Measurements from ENCODE around the gene LCN12. TPM values are rescaled to one million over a fixed set of nuclear protein-coding genes. Genes with fewer than 3 reads are reported as not detected.

The LCN12 gene
- polyA plus RNA-seq, 1 of the 3 experiments (the other 2 are of a cell fraction) = 0.87 TPM

DNA sequence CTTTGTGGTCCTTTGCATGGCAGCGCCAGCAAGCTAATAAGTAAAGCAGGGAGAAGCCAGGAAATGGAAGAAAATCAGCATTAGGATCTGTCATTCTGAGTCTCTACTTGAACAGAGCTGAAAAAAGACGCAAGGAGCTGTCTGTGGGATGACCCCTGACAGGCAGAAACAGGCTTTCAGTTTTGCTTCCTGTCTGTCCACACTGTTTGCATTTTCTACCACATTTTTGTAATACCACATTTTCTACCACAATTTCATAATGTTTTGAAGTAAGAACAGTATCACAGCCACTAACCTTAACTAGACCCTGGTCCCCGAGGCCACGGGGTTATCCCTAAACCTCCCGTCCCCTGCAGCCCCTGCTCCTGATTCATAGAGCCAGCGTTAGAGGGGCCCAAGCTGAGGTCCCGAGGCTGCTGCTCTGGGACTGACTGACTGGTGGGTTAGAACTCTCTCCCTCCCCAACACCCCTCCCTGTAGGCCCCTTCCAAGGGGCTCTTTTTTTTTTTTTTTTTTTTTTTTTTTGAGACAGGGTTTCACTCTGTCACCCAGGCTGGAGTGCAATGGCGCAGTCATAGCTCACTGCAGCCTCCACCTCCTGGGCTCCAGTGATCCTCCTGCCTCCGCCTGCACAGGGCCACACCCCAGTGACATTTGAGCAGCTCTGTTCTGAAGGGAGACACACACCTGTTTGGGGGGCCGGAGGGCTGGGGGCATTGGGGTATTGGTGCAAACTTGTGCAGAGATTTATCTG, 48.3 kb downstream of the LCN12 start:
- no peak overlapping the region for H3K4me2 ChIP-seq
- no peaks in the 10 kb centered on the region for H3K9me2 ChIP-seq
- H3K79me2 ChIP-seq (ENCODE audit: insufficient read depth) = no peaks in the 10 kb centered on the region
- H3K9me3 ChIP-seq = no peaks in the 10 kb centered on the region
- H3K4me1 ChIP-seq (ENCODE audit: control insufficient read depth in 1 of 2, insufficient read depth in 2 of 2, low read depth in 1 of 2, low read length in 1 of 2) = peaks cover 9 to 13% of the 10 kb centered on the region in 2 experiments; a peak in 3 of 4 replicates
- no peak overlapping the region for H3K4me3 ChIP-seq (ENCODE audit: low read depth in 2 of 2, low read length in 1 of 2)
- 0 out of 2 replicates have a peak overlapping the region, but pooled peaks have one; percentile 51 for H2AFZ ChIP-seq (ENCODE audit: low read depth)
- no peak overlapping the region for H3K9ac ChIP-seq
- TF ChIP-seq, protein P1, sequence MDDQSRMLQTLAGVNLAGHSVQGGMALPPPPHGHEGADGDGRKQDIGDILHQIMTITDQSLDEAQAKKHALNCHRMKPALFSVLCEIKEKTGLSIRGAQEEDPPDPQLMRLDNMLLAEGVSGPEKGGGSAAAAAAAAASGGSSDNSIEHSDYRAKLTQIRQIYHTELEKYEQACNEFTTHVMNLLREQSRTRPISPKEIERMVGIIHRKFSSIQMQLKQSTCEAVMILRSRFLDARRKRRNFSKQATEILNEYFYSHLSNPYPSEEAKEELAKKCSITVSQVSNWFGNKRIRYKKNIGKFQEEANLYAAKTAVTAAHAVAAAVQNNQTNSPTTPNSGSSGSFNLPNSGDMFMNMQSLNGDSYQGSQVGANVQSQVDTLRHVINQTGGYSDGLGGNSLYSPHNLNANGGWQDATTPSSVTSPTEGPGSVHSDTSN (IDR thresholded peaks at IDR 0.05) = no peak
- TF ChIP-seq POLR2AphosphoS5 (IDR thresholded peaks at IDR 0.05; ENCODE audit: low read depth, low read length) (no peak), CHD2 (IDR thresholded peaks at IDR 0.05; ENCODE audit: low read length, partially characterized antibody) (no peak), RXRA (IDR thresholded peaks at IDR 0.05; ENCODE audit: borderline replicate concordance, low read depth) (no peak), EZH2phosphoT487 (IDR thresholded peaks at IDR 0.05; ENCODE audit: borderline replicate concordance, low read depth) (no peak), YY1 (IDR thresholded peaks at IDR 0.05; ENCODE audit: low read depth) (no peak), FOXM1 (IDR thresholded peaks at IDR 0.05; ENCODE audit: low read depth) (no peak)
- H3K27me3 ChIP-seq (ENCODE audit: insufficient read depth) = no peaks in the 10 kb centered on the region
- no peak overlapping the region for H3K27ac ChIP-seq (ENCODE audit: low read depth in 2 of 2, low read length in 1 of 2)
- H4K20me1 ChIP-seq (ENCODE audit: insufficient read depth) = no peaks in the 10 kb centered on the region
- POLR2A ChIA-PET = no interaction called here
- WGBS (ENCODE audit: low lambda C conversion rate) = 86% methylated on average over 9 of the region's 10 CpGs
- CTCF ChIA-PET = interaction anchor here (0.6 to 2.7 kb wide), 5 partner anchors 26 to 68 kb away, joined by 3 to 11 read pairs (median 7); no protein-coding TSS in a partner anchor
- H3F3A ChIP-seq (replicated peaks; ENCODE audit: insufficient read depth) = no peaks in the 10 kb centered on the region
- no peak for DNase-seq
- no peaks in the 10 kb centered on the region for H3K36me3 ChIP-seq (replicated peaks in 1 of 2; ENCODE audit: control insufficient read depth in 1 of 2, insufficient read depth in 2 of 2, low read length in 1 of 2)

DNA sequence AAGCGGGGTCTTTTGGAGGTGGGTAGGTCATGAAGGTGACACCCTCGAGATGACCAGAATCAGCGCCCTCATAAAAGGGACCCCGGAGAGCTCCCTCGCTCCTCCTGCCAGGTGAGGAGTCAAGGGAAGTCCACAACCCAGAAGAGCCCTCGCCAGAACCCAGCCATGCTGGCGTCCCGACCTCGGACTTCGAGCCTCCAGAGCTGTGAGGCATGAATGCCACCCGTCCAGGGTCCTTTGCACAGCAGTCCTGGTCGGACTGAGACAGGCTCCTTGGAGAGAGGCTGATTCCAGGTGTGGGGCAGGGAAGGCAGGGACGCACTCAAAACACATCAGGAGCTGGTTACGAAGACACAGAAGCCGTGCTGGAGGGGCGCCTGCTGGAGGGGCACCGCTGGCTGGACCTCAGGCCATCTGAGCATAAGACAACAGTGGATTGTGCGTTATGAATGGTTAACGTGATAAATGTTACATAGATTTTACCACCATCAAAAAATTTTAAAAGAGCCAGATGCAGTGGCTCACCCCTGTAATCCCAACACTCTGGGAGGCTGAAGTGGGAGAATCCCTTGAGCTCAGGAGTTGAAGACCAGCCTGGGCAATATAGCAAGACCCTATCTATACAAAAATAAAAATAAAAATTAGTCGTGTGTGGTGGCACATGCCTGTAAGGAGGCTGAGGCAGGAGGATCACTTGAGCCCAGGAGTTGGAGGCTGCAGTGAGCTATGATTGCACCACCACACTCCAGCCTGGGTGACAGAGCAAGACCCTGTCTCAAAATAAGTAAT, 50.0 kb downstream of the LCN12 start:
- Histone ChIP-seq H3K4me1 (ENCODE audit: control insufficient read depth in 1 of 2, insufficient read depth in 2 of 2, low read depth in 1 of 2, low read length in 1 of 2) (no peaks in the 10 kb centered on the region), H3F3A (replicated peaks; ENCODE audit: insufficient read depth) (no peaks in the 10 kb centered on the region), H3K4me3 (ENCODE audit: low read depth in 2 of 2, low read length in 1 of 2) (no peak overlapping the region), H3K27ac (ENCODE audit: low read depth in 2 of 2, low read length in 1 of 2) (no peak overlapping the region), H2AFZ (ENCODE audit: low read depth) (no peak overlapping the region), H4K20me1 (ENCODE audit: insufficient read depth) (no peaks in the 10 kb centered on the region), H3K36me3 (replicated peaks in 1 of 2; ENCODE audit: control insufficient read depth in 1 of 2, insufficient read depth in 2 of 2, low read length in 1 of 2) (no peaks in the 10 kb centered on the region), H3K9me2 (no peaks in the 10 kb centered on the region), H3K9me3 (no peaks in the 10 kb centered on the region), H3K9ac (no peak overlapping the region), H3K4me2 (no peak overlapping the region), H3K79me2 (ENCODE audit: insufficient read depth) (no peaks in the 10 kb centered on the region), H3K27me3 (ENCODE audit: insufficient read depth) (no peaks in the 10 kb centered on the region)
- 80% methylated on average over 14 of the region's 20 CpGs for WGBS (ENCODE audit: low lambda C conversion rate)
- POLR2A ChIA-PET = no interaction called here
- DNase-seq = no peak
- CTCF ChIA-PET = interaction anchor here (1.0 to 2.4 kb wide), 8 partner anchors 9 to 225 kb away, joined by 3 to 11 read pairs (median 6); partner anchors contain the start of genes ABCA2, PAXX and RNF224
- TF ChIP-seq RAD21 (IDR thresholded peaks at IDR 0.05; ENCODE audit: low read length) (no peak), CHD2 (IDR thresholded peaks at IDR 0.05; ENCODE audit: low read length, partially characterized antibody) (no peak), MEF2A (IDR thresholded peaks at IDR 0.05; ENCODE audit: borderline replicate concordance, low read depth) (no peak), REST (IDR thresholded peaks at IDR 0.05; ENCODE audit: low read depth, low read length) (no peak), SIN3A (IDR thresholded peaks at IDR 0.05; ENCODE audit: borderline replicate concordance, low read depth, low read length) (no peak), NFIC (IDR thresholded peaks at IDR 0.05; ENCODE audit: borderline replicate concordance) (no peak), RCOR1 (IDR thresholded peaks at IDR 0.05; ENCODE audit: low read length) (no peak), POLR2AphosphoS5 (IDR thresholded peaks at IDR 0.05; ENCODE audit: low read depth, low read length) (no peak), RFX5 (IDR thresholded peaks at IDR 0.05; ENCODE audit: low read length) (no peak), EZH2phosphoT487 (IDR thresholded peaks at IDR 0.05; ENCODE audit: borderline replicate concordance, low read depth) (no peak), MAX (IDR thresholded peaks at IDR 0.05; ENCODE audit: low read depth) (no peak), FOSL2 (IDR thresholded peaks at IDR 0.05; ENCODE audit: borderline replicate concordance, low read depth) (no peak), RXRA (IDR thresholded peaks at IDR 0.05; ENCODE audit: borderline replicate concordance, low read depth) (no peak), GATA2 (CRISPR knock-in tag; IDR thresholded peaks at IDR 0.05) (no peak)
- TF ChIP-seq, protein P1 (IDR thresholded peaks at IDR 0.05) = no peak

All from SK-N-SH (cell line).